Stimulated activated CD4-positive, alpha-beta T cell treated with anti-CD3 and anti-CD28 coated beads, Interleukin-15, amount 100 ng/mL, for 1 hour (primary cell): Measurements from ENCODE around the gene SLC7A6.

ENCODE experiments used
- DNase-seq, 2 donors: peaks; one replicate each; pipeline ENCODE4 v3.0.0-alpha.2; 2020; ENCODE audit warnings: low read depth in 1 of 2, low spot score in 1 of 2

SLC7A6 gene

GRCh38 chr16:68234188-68235107, 29.9 kb upstream of the SLC7A6 start:
- DNase-seq, result no peak

GRCh38 chr16:68235108-68235886, 29.0 kb upstream of the SLC7A6 start:
- DNase-seq, result no peak

GRCh38 chr16:68235887-68236136, 28.5 kb upstream of the SLC7A6 start, which contains the start of gene ESRP2:
TSS of gene ESRP2 (minus strand) at chr16:68236127. CDS start at chr16:68236045, 82 bp downstream.
- no peak for DNase-seq

GRCh38 chr16:68236137-68236825, 28.0 kb upstream of the SLC7A6 start:
- peak in 1 of 2 donors; percentile 26 for DNase-seq

GRCh38 chr16:68236826-68237242, 27.5 kb upstream of the SLC7A6 start:
- no peak for DNase-seq

- DNase-seq, result peak; percentile 74 to 86
Observed at GRCh38 chr16:68237243-68238028, 26.9 kb upstream of the SLC7A6 start.

GRCh38 chr16:68238029-68238345, 26.3 kb upstream of the SLC7A6 start:
- no peak for DNase-seq

- DNase-seq, result no peak
Observed at GRCh38 chr16:68242085-68242484, 22.2 kb upstream of the SLC7A6 start.

GRCh38 chr16:68242926-68243858, 21.1 kb upstream of the SLC7A6 start:
- no peak for DNase-seq

GRCh38 chr16:68244481-68244902, 19.8 kb upstream of the SLC7A6 start:
- DNase-seq, result no peak

GRCh38 chr16:68244903-68245853, 19.1 kb upstream of the SLC7A6 start, which contains the start of gene PLA2G15:
TSS of gene PLA2G15 (plus strand) at chr16:68245373. CDS start at chr16:68245427, 54 bp downstream.
- DNase-seq, result peak; percentile 95 to 97

GRCh38 chr16:68246121-68246520, 18.2 kb upstream of the SLC7A6 start:
- DNase-seq, result no peak

- no peak for DNase-seq
Observed at GRCh38 chr16:68246666-68247065, 17.7 kb upstream of the SLC7A6 start.

GRCh38 chr16:68247400-68247799, 16.9 kb upstream of the SLC7A6 start:
- no peak for DNase-seq

GRCh38 chr16:68247932-68248331, 16.4 kb upstream of the SLC7A6 start:
- no peak for DNase-seq

- DNase-seq, result no peak
Observed at GRCh38 chr16:68249371-68249770, 15.0 kb upstream of the SLC7A6 start.

- no peak for DNase-seq
Observed at GRCh38 chr16:68250951-68251350, 13.4 kb upstream of the SLC7A6 start.

GRCh38 chr16:68251832-68252231, 12.5 kb upstream of the SLC7A6 start:
- DNase-seq, result no peak

GRCh38 chr16:68252383-68252782, 11.9 kb upstream of the SLC7A6 start:
- no peak for DNase-seq
